GOT3 (cell line): ENCODE measurements around the gene PRR11.
A peak's percentile ranks its signal among the peaks of the same experiment; 100 is the strongest.
"Not testable (repeated sequence)": the region's sequence is repeated elsewhere in the genome, so short reads cannot be mapped to it uniquely, and the experiment has no call there.

Experiments used
- DNase-seq: peaks from one replicate; lab custom pipeline; 2025; ENCODE audit warnings: mixed read lengths; lab: John Stamatoyannopoulos, UW

PRR11 gene

DNA sequence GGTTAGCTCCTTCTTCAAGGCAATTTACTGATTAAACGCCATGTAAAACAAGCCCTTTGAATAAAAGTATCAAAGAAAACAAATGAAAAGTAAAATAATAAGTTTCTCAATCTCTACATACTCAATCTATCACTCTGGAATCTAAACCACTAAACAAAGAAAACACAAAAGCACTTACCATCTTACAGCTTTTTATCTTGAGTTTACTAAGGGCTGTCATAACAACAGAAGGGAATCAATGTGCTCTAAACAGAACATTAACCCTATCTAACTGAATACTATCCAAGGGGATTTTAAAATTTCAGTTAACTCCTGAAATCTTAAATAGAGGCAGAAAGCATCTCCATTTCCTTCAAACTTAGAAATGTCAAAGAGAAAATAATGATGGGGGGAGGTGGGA lies 4.0 kb upstream of the PRR11 start:
- DNase-seq: no peak

- no peak for DNase-seq
Measured at GRCh38 chr17:59152925-59153324, 2.6 kb upstream of the PRR11 start.

DNA sequence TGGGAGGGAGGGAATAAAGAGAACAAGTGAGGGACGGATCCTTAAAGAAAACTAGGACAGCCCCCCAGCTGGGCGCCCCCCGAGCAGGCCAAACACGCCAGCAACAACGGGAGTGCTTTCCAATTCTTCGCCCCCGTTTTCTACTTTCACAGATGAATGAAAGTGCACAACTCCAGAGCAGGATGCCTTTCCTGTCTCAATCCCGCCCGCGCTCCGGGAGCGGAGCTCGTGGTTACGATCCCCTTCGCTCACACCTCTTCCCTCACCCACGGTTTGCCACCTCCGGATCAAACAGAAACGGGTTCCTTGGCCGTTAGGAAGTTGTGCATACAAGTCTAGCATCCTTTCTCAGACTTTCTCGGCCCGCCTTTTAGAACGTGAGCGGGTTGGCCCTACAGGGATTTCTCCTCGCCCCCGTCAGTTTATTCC lies 1.2 kb upstream of the PRR11 start:
- DNase-seq: peak; percentile 33

DNA sequence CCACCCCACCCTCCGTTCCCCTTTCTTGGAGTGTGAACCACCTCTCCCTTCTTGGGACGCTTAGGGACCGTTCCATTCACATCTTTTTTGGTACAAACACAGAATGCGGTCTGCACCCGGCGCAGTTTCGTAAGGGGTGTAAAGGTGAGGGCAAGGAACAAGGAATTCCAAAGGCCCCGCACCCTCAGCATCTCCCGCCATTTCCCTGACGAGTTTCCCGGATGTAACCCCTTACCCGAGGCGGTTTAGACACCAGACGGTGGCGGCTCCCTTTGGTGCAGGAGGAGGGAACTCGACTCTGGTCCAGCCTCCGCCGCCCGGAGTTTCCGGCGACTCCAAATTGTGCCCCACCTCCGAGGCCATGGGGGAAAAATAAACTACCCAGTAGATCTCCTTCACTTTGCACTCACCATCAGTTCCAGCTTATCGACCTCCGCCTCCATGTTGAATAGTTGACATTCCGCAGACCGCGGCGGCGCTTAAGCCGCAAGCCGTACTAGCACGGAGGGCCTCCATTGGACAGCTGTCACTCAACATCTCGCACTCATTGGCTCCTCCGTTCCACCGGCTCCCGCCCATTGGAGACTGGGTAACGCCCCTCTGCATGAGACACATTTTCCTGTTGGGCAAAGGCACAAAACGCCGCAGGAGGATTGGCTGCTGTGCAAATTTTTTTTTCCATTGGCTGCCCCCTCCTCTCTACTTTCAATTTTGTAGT lies 666 bp upstream of the PRR11 start, which contains the start of gene SKA2:
TSS of gene SKA2 (minus strand) at position 466 of the 718 bp plus-strand sequence. CDS start at position 443, 23 bp downstream.
- peak; percentile 99 for DNase-seq

GRCh38 chr17:59160157-59161025 lies 4.8 kb downstream of the PRR11 start:
- no peak for DNase-seq

- DNase-seq: no peak
Measured at GRCh38 chr17:59161477-59161876, 5.9 kb downstream of the PRR11 start.

- DNase-seq: no peak
Measured at GRCh38 chr17:59165933-59166342, 10.4 kb downstream of the PRR11 start.

- DNase-seq: no peak
Measured at GRCh38 chr17:59167571-59168001, 12.0 kb downstream of the PRR11 start.

DNA sequence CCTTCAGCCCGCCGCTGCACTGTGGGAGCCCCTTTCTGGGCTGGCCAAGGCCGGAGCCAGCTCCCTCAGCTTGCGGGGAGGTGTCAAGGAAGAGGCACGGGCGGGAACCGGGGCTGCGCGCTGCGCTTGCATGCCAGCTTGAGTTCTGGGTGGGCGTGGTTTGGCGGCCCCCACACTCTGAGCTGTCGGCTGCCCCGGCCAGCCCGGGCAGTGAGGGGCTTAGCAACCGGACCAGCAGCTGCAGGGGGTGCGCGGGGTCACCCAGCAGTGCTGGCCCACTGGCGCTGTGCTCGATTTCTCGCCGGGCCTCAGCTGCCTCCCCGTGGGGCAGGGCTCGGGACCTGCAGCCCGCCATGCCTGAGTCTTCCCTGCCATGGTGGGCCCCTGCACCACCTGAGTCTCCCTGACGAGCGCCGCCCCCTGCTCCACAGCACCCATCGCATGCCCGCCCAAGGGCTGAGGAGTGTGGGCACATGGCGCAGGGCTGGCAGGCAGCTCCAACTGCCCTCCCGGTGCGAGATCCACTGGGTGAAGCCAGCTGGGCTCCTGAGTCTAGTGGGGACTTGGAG lies 17.0 kb downstream of the PRR11 start:
- DNase-seq: no peak

DNA sequence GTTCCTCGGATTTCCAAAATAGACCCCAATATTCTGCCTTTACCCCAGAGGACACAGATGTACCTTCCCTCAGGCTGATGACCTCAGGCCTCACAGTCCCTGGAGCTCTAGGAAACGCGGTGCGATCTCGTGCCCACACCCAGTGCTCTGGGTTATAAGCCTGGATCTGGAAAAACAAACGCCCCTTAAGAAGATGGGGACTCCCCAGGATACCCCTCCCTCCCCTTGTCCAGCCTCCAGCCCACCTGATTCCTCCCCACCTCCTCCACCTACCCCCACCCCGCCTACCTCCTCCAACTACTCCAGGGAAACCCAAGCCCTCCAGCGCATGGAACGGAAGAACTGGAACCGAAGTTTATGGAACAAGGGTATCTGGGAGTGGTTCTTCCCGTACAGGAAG lies 19.1 kb downstream of the PRR11 start:
- no peak for DNase-seq

DNA sequence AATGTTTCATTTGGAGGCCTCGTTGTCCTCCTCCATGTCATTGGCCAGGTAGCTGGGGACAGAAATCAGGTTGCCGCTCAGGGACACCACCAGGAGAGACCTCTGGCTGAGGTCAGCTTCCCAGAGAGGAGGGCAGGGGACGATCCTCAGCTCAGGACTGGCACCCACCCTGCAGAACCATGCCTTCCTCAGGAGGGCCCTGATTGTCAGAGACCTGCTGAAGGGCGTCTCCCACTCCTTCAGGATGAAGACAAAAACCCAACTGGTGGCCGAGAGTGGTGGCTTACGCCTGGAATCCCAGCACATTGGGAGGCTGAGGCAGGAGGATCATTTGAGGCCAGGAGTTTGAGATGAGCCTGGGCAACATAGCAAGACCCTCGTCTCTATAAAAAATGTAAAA lies 19.5 kb downstream of the PRR11 start:
- no peak for DNase-seq

GRCh38 chr17:59178266-59178985 lies 22.9 kb downstream of the PRR11 start:
- no peak for DNase-seq

DNA sequence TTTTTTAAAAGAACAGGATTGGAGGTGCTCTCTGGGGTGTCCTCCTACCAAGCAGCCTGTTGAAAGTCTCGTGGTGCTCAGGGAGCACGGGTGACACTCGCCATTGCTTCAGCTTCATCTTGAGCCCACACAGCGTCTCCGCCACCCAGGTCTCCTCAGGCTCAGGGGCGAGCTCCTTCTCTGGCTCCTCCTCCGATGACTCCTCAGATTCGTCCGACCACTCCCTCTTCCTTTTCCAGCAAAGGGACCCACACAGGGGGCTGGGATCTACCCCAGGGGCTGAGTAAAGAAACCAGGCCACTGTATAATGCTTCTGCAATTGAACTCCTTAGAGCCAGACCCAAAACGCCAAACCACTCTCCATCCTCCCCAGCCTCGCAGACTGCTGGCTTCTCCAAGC lies 24.1 kb downstream of the PRR11 start:
- not testable (repeated sequence) for DNase-seq

GRCh38 chr17:59180626-59181025 lies 25.1 kb downstream of the PRR11 start:
- no peak for DNase-seq

DNA sequence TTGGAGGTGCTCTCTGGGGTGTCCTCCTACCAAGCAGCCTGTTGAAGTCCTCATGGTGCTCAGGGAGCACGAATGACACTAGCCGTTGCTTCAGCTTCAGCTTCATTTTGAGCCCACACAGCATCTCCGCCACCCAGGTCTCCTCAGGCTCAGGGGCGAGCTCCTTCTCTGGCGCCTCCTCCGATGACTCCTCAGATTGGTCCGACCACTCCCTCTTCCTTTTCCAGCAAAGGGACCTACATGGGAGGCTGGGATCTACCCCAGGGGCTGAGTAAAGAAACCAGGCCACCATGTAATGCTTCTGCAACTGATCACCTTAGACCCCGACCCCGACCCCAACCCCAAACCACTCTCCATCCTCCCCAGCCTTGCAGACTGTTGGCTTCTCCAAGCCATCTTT lies 25.9 kb downstream of the PRR11 start:
- no peak for DNase-seq

- DNase-seq: no peak
Measured at GRCh38 chr17:59185997-59186396, 30.5 kb downstream of the PRR11 start.

DNA sequence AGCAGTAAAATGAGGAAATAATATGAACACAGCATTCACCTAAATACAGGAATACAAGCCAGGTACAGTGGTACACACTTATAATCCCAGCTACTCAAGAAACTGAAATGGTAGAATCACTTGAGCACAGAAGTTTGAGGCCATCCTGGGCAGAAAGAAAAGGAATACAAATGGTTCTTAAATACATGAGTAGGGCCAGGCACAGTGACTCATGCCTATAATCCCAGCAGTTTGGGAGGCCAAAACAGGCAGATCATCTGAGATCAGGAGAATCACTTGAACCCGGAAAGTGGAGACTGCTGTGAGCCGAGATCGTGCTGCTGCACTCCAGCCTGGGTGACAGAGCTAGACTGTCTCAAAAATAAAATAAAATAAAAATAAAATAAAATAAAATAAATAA lies 31.3 kb downstream of the PRR11 start:
- no peak for DNase-seq

DNA sequence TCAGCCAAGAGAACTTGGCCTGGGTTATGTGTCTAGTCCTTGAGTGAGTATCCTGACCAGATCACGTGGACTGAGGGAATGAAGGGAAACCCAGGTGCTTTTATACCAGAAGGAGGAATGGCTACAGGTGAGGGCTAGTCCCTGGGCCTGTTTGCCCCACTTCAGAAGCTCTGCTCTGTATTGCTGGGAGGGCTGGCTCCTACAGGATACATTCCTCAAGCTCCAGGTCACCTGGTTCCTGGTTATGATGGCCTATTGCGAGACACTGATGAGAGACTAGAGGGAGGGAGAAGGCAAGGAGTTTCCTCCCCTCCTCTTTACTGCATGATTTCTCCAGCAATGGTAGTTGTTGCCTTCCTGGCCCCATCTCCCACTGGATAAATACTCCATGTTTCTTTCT lies 35.3 kb downstream of the PRR11 start:
- no peak for DNase-seq

GRCh38 chr17:59193336-59193862 lies 37.9 kb downstream of the PRR11 start:
- DNase-seq: no peak

GRCh38 chr17:59199398-59199797 lies 43.9 kb downstream of the PRR11 start:
- no peak for DNase-seq

GRCh38 chr17:59202320-59202719 lies 46.8 kb downstream of the PRR11 start:
- no peak for DNase-seq

- no peak for DNase-seq
Measured at GRCh38 chr17:59219370-59219769, 63.8 kb downstream of the PRR11 start.
